CD4-positive, alpha-beta T cell treated with Interleukin-6 for 4 hours (primary cell): ENCODE measurements around the gene RAB14.
A peak's percentile ranks its signal among the peaks of the same experiment; 100 is the strongest.

ENCODE experiments used
- DNase-seq: peaks from one replicate; pipeline ENCODE4 v3.0.0-alpha.2; 2020; ENCODE audit warnings: mixed read lengths

Gene RAB14

DNA sequence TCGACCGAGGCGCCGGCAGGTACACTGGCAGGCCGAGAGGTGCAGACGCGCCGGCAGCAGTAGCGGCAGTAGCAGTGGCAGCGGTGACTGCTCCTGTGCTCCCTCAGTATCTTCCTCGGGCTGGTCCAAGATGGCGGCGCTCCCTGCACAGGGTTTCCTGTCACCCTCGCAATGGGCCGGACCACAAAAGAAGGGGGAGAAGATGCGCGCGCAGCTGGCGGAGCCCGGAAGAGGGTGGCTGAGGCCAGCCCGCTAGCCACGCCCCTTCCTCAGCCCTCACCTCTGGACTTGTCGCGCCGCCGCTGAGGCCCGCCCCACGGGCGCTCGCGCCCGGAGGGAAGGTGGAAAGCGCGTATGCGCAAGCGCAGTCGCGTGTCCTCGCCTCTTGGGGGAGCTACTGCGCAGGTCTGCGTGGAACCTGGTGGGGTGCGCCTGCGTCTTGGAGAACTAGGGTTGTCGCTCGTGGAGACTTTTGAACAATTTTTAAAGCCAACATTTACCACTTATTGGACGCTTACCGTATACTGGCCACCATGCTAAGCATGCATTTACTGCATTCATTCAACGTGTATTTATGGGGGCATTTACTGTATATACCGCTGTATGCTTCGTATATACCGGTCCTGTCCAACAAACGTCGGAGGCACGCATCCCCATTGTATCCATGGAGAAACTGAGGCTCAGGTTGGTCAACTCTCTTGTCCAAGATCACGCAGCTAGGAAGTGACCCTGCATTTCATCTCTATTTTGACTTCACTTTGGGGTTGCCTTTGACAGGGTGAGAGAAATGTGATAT lies at the start of gene RAB14:
RAB14 (minus strand) TSS at position 132 of the 796 bp plus-strand sequence. CDS start 8,457 bp downstream, outside the sequence.
- peak; percentile 100 for DNase-seq

DNA sequence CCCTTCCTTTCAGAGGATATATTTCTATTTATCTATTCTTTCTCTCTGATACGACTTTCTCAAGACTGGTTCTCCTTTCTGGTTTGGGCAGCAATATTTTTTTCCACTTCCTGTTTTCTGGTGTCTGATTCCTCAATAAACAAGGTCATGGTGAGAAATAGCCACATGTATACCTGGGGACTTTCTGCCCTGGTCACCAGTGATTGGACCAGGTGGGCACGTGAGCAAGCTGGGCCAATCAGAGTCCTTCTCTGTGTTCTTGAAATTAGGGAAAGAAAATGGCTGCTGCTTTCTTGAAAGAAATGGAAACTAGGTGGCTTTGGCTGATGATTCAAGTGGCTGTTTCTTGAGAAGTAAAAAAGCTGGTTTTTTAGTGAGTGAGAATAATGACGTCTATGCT lies 47.9 kb upstream of the RAB14 start:
- no peak for DNase-seq

DNA sequence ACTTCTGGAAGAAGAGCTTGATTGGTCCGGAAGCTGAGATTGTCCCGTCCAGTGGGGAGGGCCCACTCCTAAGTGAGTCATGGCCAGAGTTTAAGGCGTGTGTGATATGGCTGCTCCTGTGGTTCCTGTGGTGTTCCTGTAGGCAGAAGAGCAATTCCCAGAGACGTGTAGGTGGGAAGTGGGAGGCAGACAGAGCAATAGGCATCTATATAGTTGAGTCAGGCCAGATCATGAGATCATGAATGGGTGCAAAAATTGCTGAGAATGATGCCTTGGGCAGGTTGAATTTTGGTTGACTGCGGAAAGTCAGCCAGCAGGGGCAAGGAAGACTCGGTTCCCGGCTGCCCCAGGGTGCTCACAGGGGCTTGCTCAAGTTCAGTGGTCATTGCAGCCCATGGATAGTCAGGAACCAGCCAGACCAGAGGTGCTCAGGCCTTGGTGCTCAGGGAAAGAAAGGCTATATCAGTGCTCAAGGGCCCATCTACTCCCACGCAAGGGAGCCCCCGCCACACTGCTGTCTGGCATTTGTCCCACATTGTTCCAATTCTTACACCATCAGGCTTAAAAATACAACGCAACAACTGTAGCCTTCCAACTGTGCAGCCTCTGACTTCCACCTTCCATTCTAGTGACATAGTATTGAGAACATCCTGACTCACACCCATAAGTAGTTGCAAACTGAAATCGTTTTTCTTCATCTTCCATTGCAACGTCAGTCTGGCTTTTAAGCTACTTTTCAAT lies 45.3 kb upstream of the RAB14 start:
- DNase-seq, result no peak

DNA sequence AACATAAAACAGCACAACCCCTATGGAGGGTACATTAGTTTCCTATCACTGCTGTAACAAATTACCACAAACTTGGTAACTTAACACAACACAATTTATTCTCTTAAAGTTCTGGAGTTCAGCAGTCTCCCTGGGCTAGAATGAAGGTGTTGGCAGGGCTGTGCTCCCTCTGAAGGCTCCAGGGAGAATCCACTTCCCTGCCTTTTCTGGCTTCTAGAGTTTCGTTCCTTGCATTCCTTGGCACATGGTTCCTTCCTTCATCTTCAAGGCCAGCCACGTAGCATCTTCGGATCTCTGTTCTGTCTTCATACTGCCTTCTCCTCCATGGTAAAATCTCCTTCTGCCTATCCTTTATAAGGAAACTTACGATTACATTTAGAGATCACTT lies 41.3 kb upstream of the RAB14 start:
- no peak for DNase-seq

DNA sequence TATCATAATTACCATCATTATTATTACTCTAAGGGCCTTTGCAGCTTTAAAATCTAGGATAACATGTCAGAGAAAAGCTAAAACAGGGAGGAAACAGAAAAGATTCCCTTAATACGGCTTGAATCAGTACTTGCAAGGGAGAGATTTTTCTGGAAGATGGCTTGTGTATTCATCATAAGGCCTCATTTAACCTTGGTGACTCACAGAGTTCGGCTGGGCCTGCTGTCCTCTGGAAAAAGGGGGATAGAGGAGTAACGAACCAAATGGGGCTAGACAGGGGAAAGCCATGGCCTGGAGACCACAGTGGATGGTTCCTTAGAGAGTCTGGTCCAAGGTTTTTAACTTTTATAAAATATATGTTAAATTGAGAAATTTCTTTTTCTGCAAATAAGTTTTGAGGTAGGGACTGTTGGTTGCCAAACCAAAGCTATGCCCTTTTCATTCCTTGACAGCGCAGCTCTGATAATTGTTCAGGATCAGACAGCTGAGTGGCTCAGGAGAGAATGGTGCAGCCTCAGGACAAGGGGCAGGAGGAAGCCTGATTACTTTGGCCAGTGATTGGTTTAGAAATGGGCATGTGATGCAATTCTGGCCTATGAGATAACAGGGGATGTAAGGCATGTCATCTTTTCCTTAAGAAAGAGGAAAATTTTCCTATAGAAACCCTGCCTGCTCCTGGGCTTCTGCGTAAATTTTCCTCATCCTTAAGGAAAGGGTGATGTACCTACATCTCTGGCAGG lies 40.7 kb upstream of the RAB14 start:
- DNase-seq, result no peak

DNA sequence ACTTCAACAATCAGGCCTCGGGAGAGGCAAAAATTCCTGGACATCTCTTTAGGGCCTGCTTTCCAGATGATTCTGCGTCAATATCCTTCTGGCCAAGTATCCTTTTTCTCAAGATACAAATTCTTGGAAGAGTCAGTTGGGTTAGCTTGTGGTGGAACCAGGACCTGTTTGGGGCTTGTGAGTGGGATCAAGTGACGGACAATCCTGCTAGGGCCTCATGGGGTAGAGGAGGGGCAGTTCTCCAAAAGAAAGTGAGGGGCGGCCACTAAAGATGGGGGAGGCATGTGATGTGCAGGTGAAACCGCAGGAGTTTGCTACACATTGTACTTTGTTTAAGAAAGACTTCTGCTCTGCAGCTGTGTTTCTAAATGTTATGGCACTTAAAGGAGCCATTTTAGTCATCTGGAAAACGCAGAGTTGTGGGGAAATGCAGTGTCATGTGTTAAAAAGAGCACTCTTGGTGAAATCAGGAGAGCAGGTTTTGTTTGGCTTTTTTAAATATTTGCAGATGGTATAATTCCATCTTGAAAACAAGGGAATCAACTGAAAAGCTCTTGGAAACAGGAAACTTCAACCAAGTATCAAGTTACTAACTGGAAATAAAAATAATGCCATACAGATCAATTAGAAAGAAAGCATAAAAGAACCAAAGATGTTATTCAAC lies 38.9 kb upstream of the RAB14 start:
- no peak for DNase-seq

DNA sequence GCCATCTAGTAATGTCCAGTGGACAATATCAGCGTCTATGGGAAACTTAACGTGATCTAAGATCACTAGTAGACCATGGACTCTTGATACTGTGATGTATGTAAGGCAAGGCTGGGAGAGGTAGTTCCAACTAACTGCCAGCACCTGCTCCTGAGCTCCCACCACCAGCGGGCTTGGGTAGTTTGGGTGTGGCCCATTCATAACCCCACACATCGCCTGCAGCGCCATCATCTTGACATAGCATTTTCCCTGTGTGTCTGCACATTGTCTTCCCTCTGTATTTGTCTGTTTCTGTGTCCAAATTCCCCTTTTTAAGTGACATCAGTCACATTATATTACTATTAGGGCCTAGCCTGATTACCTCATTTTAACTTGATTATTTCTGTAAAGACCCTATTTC lies 38.2 kb upstream of the RAB14 start:
- no peak for DNase-seq

DNA sequence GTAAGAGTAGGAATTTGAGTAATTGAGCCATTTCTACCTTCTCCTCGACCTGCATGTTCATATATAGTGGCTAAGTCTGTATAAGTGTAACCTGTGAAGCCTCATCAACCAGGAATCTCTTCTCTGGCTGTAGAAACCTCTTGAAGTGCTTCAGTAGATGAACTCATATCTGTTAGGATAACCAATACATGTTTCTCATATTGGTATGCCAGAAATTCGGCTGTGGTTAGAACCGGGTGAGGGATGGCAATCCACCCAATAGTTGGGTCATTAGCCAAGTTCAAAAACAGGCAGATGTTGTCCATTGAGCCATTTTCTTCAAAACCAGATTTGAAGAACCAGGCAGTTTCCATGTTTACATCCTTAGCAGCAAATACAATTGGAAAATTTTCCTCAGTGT lies 37.4 kb upstream of the RAB14 start:
- no peak for DNase-seq

DNA sequence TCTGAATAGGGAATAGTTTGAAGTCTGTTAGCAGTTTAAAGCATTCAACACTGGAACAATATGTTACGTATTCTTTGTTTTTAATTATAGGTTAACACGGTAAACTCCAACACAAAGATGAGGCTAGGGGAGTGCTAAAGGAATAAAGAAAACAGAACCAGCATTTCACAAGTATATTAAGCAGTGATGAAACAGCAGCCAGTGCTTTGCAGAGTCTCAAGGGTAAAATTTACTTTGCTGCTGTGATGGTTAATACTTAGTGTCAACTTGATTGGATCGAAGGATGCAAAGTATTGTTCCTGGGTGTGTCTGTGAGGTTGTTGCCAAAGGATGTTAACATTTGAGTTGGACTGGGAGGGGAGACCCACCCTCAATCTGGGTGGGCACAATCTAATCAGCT lies 36.2 kb upstream of the RAB14 start:
- no peak for DNase-seq

DNA sequence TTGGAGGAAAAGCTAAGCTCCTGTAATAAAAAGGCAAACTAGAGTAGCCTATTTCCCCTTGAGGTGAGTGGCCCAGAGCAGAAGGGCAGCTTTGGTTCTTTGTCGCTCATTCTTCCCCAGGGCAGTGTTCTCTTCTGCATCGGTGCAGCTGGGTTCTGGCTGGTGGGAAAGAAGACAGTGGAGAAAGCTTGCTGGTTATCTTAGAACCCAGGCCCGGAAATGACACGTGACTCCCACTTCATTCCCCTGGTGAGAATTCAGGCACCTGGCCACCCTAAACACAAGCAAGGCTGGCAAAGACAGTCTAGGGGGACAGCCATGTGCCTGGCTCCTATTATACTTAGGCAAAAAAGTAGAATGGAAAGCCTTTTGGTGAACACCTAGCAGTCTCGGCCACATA lies 33.8 kb upstream of the RAB14 start:
- no peak for DNase-seq

DNA sequence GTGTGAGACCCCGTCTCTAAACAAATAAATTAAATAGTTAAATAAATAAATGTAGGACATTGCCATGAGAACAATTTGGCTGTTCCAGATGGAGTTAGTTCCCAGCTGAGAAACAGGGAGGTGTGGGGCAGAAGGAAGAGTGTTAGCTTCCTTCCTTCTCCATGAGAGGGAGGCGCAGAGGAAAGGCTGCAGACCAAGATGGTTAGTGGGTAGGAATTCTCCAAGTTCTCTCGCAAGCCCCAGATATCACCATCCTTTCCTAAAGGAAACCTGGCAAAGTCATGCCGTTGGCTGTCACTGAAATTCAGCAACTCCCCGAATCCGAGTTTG lies 33.1 kb upstream of the RAB14 start:
- DNase-seq, result no peak

DNA sequence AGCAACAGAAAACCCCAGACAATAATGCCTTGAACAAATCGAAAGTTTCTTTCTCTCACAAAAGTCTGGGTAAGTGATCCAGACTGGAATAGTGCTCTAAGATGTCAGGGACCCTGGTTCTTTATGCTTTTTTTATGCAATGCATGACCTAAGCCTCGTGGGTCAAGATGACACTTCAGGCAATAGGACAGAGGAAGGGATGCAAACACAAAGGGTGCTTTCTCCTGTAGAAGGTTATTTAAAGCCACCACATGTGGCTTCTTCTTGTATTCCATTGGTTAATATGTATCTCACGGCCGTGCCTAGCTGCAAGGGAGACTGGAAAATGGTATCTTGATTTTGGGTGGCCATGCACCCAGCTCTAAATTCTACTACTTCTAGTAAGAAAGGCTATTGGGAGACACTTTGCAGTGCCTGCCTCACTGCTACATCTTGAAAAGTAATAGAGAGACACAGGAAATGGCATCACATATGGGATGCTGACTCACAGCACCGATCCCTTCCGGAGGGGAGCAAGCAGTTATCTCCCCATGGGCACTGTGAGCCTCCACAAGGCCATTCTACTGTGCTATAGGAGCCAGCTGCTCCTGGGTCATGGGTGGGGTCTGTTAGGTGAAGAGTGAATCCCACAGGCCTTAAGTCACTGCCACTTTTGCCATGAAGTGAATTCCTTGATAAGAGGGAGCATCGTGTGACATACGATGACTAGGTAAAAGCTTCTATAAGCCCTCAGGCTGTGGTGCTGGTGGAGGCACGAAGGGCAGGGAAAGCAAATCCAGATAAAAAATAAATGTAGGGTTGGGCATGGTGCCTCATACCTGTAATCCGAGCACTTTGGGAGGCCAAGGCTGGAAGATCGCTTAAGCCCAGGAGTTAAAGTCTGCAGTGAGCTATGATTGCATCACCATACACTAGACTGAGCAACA lies 32.5 kb upstream of the RAB14 start:
- DNase-seq, result no peak

DNA sequence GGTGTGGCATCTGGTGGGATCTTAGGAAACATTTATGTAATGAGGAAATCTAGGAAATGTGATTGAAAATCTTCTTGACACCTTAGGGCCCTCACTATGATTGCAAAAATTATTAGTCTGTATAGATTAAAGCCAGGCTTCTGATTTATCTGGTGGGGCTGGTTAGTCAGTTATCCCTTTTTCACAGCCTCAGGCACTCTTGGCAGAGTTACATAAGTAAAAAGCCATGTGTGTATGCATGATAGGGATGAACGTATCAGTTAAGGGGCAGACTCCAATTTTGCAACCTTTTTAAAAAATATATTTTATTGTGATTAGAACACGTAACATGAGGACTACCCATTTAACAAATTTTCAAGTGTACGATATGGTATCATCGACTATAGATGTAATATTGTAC lies 30.6 kb upstream of the RAB14 start:
- no peak for DNase-seq

DNA sequence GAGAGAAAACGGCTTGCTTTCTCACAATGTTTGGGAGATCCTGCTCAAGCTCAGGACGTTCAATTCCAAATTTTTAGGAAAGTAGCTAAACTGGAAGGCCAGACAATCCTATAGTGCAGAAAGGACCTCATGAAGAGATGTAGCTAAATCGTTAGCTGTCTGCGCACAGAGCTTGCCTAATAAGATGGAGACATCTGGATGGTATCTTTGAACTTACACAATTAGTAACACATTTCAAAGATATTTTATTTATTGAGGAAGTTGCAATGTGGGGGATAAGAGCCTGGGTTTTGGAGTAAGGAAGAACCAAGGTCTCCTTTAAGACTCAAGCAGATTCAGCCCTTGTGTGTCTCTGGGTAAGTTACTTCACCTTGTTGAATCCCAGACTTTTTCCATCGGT lies 28.6 kb upstream of the RAB14 start:
- no peak for DNase-seq

DNA sequence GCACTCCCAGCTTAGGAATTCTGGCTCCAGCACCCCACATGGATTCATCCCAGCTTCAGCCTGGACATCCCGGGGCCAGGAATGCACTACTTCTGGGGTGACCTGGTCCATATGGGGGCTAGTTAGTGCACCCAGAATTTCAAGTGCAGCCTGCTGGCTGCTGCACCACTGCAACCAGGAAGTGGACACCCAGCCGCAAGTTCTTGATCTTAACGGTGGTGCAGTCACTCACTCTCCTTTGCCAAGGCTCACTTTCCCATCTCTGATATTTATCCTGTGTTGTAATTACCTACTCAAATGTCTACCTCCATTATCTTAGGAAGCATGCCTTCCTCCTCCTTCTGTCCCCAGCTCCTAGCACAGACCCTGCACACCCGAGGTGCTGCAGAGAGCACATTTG lies 26.2 kb upstream of the RAB14 start:
- DNase-seq, result no peak

DNA sequence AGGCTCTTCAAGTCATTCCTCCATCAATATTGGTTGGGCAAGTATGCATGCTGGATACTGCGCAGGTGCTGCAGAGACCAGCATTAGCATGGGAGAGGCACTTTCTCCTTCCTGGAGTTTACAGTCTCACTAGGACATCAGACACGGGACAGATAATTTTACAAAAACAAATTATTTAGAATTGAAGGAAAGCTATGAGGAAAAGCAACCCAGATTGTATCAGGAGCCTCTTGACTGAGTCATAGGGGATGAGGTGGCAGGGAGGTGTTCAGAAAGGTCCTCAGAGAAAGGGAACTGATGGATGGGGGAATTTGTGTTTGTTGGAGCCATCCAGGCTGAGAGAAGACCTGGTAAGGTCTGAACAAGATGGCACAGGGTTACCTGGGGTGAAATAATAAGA lies 24.5 kb upstream of the RAB14 start:
- DNase-seq, result no peak

DNA sequence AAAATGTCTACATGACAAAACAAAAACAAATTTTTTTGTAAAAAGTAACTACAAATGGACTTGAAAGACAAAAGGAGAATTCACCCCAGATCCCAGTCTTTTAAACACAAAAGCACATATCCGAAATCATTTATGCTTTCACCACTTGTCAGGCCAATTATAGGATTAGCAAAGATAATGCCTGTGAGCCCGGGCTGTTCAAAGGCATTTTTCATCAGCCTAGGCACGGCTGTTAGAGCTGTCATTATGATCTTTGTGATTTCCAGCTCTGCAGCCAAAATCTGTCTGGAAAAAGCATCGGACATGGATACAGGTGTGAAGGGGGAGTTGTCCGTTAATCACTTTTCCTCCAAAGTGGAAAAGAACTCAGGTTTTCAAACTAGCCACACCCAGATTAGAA lies 23.6 kb upstream of the RAB14 start:
- DNase-seq, result no peak

DNA sequence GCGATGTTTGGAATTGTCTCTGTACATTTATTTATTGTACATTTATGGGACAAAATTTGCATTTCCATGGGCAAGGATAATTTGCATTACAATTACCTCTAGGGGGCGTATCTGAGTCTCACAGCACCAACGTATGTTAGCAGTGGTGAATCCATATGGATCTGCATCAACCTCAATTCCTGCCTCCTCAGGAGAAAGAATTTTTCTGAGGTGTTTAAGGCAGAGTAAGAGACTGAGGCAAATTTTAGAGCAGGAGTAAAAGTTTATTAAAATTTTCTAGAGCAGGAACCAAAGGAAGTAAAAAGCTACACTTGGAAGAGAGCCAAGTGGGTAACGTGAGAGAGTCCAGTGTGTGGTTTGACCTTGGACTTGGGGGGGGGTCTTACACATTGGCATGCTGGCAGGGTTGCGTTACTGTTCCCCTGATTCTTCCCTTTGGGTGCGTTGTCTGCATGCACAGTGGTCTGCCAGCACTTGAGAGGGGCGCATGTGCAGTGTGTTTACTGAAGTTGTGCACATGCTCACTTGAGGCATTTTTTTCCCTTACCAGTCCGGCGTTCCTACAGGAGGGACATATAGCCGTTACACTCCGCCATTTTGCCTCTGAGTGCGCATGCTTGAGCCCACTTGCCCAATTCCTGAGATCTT lies 21.0 kb upstream of the RAB14 start:
- DNase-seq, result no peak

DNA sequence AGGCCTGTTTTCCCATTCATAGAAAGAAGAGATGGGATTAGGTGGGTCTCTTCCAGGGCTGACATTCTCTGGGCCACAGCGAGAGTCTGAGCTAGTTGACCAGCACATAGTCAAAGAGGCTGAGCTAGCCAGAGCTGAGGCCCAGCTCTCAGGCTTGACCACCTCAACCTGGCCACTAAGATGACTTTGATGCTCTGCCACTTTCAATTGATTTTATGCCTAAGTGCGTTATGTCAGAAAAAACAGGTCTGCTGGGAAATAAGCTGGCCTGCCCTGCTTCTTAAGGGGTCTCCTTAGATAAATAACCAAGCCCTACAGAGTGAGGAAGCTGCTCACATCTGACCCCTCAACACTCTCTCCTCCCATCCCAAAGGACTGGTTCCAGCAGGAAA lies 20.0 kb upstream of the RAB14 start:
- DNase-seq, result no peak

DNA sequence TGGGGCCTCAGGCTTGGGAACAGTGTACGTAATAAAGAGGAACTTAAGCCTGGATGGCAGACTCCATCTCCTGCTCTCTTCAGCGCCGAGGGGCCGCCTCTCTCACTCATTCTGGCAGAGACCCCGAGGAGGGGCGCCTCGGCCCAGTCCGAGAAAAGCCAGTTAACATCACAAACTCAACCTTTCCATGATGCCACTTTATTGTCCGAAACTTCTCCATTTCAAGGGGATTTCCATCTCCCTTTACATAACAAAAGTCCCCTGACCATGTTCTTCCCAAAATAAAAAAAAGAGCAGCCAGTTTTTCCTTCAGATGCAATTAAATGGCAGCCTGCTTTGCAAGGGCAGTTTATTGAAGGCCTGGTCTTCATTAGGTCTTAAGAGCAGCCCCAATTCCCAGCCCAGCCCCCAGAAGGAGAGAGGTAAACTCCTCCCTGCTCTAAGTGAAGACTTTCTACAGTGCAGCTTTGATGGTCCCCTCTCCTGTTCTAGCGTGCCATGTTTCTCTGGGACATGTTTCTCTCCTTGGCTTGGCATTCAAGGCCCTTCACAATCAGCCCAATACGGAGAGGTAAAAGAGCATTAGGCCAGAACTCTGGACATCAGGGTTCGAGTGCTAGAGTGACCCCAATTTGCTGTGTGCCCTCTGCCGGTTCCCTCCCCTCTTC lies 19.5 kb upstream of the RAB14 start:
- DNase-seq, result no peak

DNA sequence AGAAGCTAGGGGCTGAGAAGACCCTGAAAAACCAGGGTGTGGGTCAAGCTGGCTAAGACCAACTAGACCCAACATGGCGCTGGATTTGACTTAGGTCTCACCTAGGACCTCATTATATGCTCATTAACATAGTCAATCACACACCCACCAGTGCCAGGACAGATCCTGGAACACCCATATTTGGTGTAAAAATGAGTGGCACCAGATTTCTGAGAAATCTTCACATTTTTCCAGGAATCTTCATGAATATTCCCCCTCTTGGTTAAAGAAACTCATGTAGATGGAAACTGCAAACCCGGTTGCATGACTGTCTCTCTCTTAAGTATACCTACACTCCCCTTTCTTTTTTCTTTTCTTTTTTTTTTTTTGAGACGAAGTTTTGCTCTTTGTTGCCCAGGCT lies 17.9 kb upstream of the RAB14 start:
- no peak for DNase-seq
